ENCODE results near the gene SLC16A13. TPM values are rescaled to one million over a fixed set of nuclear protein-coding genes. Genes with fewer than 3 reads are reported as not detected.
"Not testable (repeated sequence)": the region's sequence is repeated elsewhere in the genome, so short reads cannot be mapped to it uniquely, and the experiment has no call there.

The SLC16A13 gene
- 10 to 100 TPM; 14.7 to 66.4 (median 39.5) TPM for total RNA-seq
- long read RNA-seq = 0 reads

- Histone ChIP-seq H3K4me1 (peaks cover 0 to 40% (median 9%) of the 10 kb centered on the region in 4 donors), H3K27me3 (no peaks in the 10 kb centered on the region), H3K4me3 (peak within 1 kb of the TSS; percentile 73 to 82 (median 80)), H3K36me3 (no peaks in the 10 kb centered on the region), H3K9me3 (no peaks in the 10 kb centered on the region), H3K27ac (peak within 1 kb of the TSS; percentile 85 to 90 (median 90))
- DNase-seq (peak; percentile 99 to 100 (median 100)), ATAC-seq (peak; percentile 81 to 89 (median 82))
- peak; percentile 92 for TF ChIP-seq POLR2A (IDR thresholded peaks at IDR 0.05)
- TF ChIP-seq CTCF (IDR thresholded peaks at IDR 0.05) = no peak
- WGBS (ENCODE audit: insufficient coverage, low coverage, low lambda C conversion rate, missing lambda C conversion rate) = under 1% methylated on average over 31 of the region's 52 CpGs
- intact Hi-C loops (cut with DNase I) = no loop called here
These were observed at the start of gene SLC16A13 for GRCh38 chr17:7035591-7036368. SLC16A13 (plus strand) TSS chr17:7036015; CDS start chr17:7036383, 368 bp downstream.

- Histone ChIP-seq H3K27me3 (no peaks in the 10 kb centered on the region), H3K27ac (no peak overlapping the region), H3K4me1 (no peaks in the 10 kb centered on the region), H3K36me3 (no peaks in the 10 kb centered on the region), H3K9me3 (no peaks in the 10 kb centered on the region), H3K4me3 (no peak overlapping the region)
- intact Hi-C loops (cut with DNase I) = no loop called here
- 78% methylated on average over 3 of the region's 3 CpGs for WGBS (ENCODE audit: insufficient coverage, low coverage, low lambda C conversion rate, missing lambda C conversion rate)
- TF ChIP-seq CTCF (IDR thresholded peaks at IDR 0.05) = no peak
- no peak for TF ChIP-seq POLR2A (IDR thresholded peaks at IDR 0.05)
- DNase-seq (no peak), ATAC-seq (no peak)
These were observed 49.1 kb upstream of the SLC16A13 start for GRCh38 chr17:6986676-6987075.

DNA sequence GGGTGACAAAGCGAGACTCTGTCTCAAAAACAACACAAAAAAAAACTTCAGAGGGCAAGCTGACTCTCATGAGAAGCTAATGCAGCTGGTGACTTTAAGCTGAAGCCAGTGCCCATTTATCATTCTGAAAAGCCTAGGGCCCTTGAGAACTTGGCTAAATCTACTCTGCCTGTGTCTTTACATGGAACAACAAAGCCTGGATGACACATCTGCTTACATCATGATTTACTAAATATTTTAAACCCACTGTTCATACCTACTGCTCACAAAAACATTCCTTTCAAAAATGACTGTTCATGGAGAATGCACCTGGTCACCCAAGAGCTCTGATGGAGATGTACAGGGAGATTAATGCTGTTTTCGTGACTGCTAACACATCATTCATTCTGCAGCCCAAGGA, 46.0 kb upstream of the SLC16A13 start:
- no peaks in the 10 kb centered on the region for H3K4me1 ChIP-seq
- no peak for ATAC-seq
- no peaks in the 10 kb centered on the region for H3K27me3 ChIP-seq
- WGBS (ENCODE audit: insufficient coverage, low coverage, low lambda C conversion rate, missing lambda C conversion rate) = 75% methylated on average over 2 of the region's 2 CpGs
- H3K27ac ChIP-seq = no peak overlapping the region
- no peak for DNase-seq
- intact Hi-C loops (cut with DNase I) = no loop called here
- no peaks in the 10 kb centered on the region for H3K36me3 ChIP-seq
- no peak overlapping the region for H3K4me3 ChIP-seq
- H3K9me3 ChIP-seq = no peaks in the 10 kb centered on the region
- TF ChIP-seq POLR2A (IDR thresholded peaks at IDR 0.05) (no peak), CTCF (IDR thresholded peaks at IDR 0.05) (no peak)

DNA sequence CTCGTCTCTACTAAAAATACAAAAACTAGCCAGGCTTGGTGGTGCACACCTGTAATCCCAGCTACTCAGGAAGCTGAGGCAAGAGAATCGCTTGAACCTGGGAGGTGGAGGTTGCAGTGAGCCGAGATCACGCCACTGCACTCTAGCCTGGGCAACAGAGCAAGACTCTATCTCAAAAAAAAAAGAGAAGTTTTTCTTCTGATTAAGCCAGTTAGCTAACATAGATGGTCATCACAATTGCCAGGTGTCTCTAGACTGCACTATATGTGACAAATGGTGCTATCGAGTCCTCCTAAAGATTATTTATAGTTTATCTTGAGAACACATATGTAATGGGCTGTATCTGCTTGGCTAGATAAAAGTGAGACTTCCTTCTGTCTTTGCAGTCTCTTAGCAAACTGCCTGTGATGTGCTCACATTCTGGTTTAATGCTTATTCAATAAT, 42.2 kb upstream of the SLC16A13 start:
- DNase-seq; H3K9me3 ChIP-seq; H3K27ac ChIP-seq; H3K27me3 ChIP-seq; H3K4me3 ChIP-seq; ATAC-seq; H3K4me1 ChIP-seq; H3K36me3 ChIP-seq; intact Hi-C loops (cut with DNase I): not testable (repeated sequence)
- 85% methylated on average over 4 of the region's 5 CpGs for WGBS (ENCODE audit: insufficient coverage, low coverage, low lambda C conversion rate, missing lambda C conversion rate)

DNA sequence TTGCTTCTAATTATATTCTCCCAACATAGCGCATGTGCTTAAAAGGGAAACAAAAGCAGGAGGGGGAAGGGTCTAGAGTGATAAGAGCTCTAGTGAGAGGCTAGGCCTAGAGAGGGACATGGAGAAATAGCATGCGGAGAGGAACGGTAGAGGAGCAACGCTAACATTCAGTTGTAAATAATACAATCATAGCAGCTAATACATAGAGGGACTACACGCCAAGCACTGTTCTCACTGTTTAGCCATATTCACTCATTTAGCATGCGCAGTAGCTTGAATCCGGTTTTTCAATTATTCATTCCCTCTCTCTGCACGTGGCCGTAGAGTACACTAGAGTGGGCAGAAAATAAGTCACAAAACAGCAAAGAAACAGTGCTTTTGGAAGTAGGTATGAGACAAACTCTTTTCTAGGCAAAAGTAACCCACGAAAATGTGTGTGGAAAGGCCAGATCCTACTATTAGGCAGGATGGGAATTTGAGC, 41.7 kb upstream of the SLC16A13 start:
- peaks cover 0 to 6% (median 0%) of the 10 kb centered on the region in 4 donors for H3K36me3 ChIP-seq
- DNase-seq = no peak
- no peak for ATAC-seq
- no peaks in the 10 kb centered on the region for H3K27me3 ChIP-seq
- no peak for TF ChIP-seq CTCF (IDR thresholded peaks at IDR 0.05)
- H3K4me1 ChIP-seq = peaks cover 0 to 9% (median 0%) of the 10 kb centered on the region in 4 donors
- 83% methylated on average over 10 of the region's 10 CpGs for WGBS (ENCODE audit: insufficient coverage, low coverage, low lambda C conversion rate, missing lambda C conversion rate)
- no peak overlapping the region for H3K4me3 ChIP-seq
- no peaks in the 10 kb centered on the region for H3K9me3 ChIP-seq
- intact Hi-C loops (cut with DNase I) = no loop called here
- H3K27ac ChIP-seq = no peak overlapping the region

All from right lobe of liver (tissue), 6 donors.